ENCODE data around the gene PFAS.
"Not testable (repeated sequence)": the region's sequence is repeated elsewhere in the genome, so short reads cannot be mapped to it uniquely, and the experiment has no call there.

The PFAS gene

GRCh38 chr17:8243827-8244226 lies 5.3 kb upstream of the PFAS start:
- DNase-seq (ENCODE audit: extremely low spot score) = no peak
- TF ChIP-seq, protein P1, sequence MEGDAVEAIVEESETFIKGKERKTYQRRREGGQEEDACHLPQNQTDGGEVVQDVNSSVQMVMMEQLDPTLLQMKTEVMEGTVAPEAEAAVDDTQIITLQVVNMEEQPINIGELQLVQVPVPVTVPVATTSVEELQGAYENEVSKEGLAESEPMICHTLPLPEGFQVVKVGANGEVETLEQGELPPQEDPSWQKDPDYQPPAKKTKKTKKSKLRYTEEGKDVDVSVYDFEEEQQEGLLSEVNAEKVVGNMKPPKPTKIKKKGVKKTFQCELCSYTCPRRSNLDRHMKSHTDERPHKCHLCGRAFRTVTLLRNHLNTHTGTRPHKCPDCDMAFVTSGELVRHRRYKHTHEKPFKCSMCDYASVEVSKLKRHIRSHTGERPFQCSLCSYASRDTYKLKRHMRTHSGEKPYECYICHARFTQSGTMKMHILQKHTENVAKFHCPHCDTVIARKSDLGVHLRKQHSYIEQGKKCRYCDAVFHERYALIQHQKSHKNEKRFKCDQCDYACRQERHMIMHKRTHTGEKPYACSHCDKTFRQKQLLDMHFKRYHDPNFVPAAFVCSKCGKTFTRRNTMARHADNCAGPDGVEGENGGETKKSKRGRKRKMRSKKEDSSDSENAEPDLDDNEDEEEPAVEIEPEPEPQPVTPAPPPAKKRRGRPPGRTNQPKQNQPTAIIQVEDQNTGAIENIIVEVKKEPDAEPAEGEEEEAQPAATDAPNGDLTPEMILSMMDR (IDR thresholded peaks at IDR 0.05; ENCODE audit: control extremely low read depth, extremely low read depth, low read depth, missing control alignments) = no peak
- ChIA-PET POLR2A (no interaction called here), CTCF (interaction anchor here (1.2 to 2.7 kb wide), 4 partner anchors 10 to 106 kb away, joined by 3 to 15 read pairs (median 3); partner anchors contain the start of gene AURKB)

DNA sequence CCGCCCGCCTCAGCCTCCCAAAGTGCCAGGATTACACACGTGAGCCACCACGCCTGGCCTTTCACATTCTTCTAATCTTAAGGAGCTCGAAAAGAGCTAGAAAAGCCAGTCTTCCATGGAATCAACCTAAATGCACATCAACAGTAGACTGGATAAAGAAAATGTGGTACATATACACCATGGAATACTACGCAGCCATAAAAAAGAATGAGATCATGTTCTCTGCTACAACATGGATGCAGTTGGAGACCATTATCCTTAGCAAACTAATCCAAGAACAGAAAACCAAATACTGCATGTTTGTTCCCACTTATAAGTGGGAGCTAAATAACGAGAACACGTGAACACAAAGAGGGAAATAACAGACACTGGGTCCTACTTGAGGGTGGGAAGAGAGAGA lies 4.3 kb upstream of the PFAS start:
- ChIA-PET CTCF (interaction anchor here (0.7 to 3.6 kb wide), 5 partner anchors 11 to 171 kb away, joined by 3 to 16 read pairs (median 3); partner anchors contain the start of gene AURKB), POLR2A (no interaction called here)

GRCh38 chr17:8249621-8250500 lies 772 bp downstream of the PFAS start:
- no peak for DNase-seq (ENCODE audit: extremely low spot score)
- CTCF ChIA-PET = interaction anchor here (0.8 to 1.9 kb wide), 3 partner anchors 10 to 126 kb away, joined by 3 to 5 read pairs (median 3); partner anchors contain the start of gene HES7
- POLR2A ChIA-PET = no interaction called here
- TF ChIP-seq, protein P1 (IDR thresholded peaks at IDR 0.05; ENCODE audit: control extremely low read depth, extremely low read depth, low read depth, missing control alignments) = no peak

More for the DNA sequence above, 4.3 kb upstream of the PFAS start:
- TF ChIP-seq, protein P1 (IDR thresholded peaks at IDR 0.05; ENCODE audit: control extremely low read depth, extremely low read depth, low read depth, missing control alignments) = no peak
- DNase-seq (ENCODE audit: extremely low spot score) = no peak

DNA sequence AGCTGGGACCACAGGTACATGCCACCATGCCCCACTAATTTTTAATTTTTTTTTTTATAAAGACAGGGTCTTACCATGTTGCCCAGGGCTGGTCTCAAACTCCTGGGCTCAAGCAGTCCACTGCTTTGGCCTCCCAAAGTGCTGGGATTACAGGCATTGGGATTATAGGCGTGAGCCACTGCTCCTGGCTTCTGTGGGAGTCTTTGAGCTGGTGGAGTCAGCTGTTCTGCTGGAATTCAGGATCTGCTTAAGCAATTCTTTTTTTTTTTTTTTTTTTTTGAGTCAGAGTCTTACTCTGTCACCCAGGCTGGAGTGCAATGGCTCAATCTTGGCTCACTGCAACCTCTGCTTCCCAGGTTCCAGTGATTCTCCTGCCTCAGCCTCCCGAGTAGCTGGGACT lies 2.3 kb downstream of the PFAS start:
- not testable (repeated sequence) for DNase-seq (ENCODE audit: extremely low spot score)
- POLR2A ChIA-PET = interaction anchor here (0.7 kb wide), 1 partner anchor 42 kb away, joined by 8 read pairs; no protein-coding TSS in a partner anchor
- CTCF ChIA-PET = interaction anchor here (1.4 to 1.8 kb wide), 3 partner anchors 9 to 132 kb away, joined by 3 to 4 read pairs (median 4); no protein-coding TSS in a partner anchor

GRCh38 chr17:8253801-8254200 lies 4.7 kb downstream of the PFAS start:
- ChIA-PET CTCF (no interaction called here), POLR2A (no interaction called here)

GRCh38 chr17:8254881-8255280 lies 5.8 kb downstream of the PFAS start:
- CTCF ChIA-PET = no interaction called here
- DNase-seq (ENCODE audit: extremely low spot score) = no peak
- TF ChIP-seq, protein P1 (IDR thresholded peaks at IDR 0.05; ENCODE audit: control extremely low read depth, extremely low read depth, low read depth, missing control alignments) = no peak
- POLR2A ChIA-PET = no interaction called here

More at GRCh38 chr17:8253801-8254200, 4.7 kb downstream of the PFAS start:
- TF ChIP-seq, protein P1 (IDR thresholded peaks at IDR 0.05; ENCODE audit: control extremely low read depth, extremely low read depth, low read depth, missing control alignments) = no peak
- DNase-seq (ENCODE audit: extremely low spot score) = no peak

DNA sequence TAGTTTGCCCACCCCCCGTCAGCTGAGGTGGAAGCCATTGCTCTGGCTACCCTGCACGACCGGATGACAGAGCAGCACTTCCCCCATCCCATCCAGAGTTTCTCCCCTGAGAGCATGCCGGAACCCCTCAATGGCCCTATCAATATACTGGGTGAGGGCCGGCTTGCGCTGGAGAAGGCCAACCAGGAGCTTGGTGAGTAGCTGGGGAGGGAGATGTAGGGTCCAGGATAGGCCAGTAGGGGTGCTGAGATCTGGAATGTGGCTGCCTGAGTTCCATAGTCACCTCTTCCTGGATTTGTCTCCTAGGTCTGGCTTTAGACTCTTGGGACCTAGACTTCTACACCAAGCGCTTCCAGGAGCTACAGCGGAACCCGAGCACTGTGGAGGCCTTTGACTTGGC lies 6.4 kb downstream of the PFAS start:
- POLR2A ChIA-PET = no interaction called here
- DNase-seq (ENCODE audit: extremely low spot score) = no peak
- CTCF ChIA-PET = no interaction called here
- TF ChIP-seq, protein P1 (IDR thresholded peaks at IDR 0.05; ENCODE audit: control extremely low read depth, extremely low read depth, low read depth, missing control alignments) = no peak
